ENCODE data around the gene LAMP5. TPM values are rescaled to one million over a fixed set of nuclear protein-coding genes. Genes with fewer than 3 reads are reported as not detected.

Gene LAMP5
- total RNA-seq, 6 donors from 2014 or later = 0.09 to 0.51 TPM; not detected in 4

GRCh38 chr20:9543214-9543613, 28.8 kb downstream of the LAMP5 start:
- H3K4me1 ChIP-seq = no peaks in the 10 kb centered on the region
- H3K4me3 ChIP-seq = no peak overlapping the region
- 51 to 55% methylated on average over 4 of the region's 4 CpGs for WGBS, 2 donors
- no peak overlapping the region for H3K27ac ChIP-seq
- H3K36me3 ChIP-seq = no peaks in the 10 kb centered on the region
- ATAC-seq (ENCODE audit: low FRiP score in 2 of 2) (no peak), DNase-seq (no peak)
- H3K9me3 ChIP-seq = no peaks in the 10 kb centered on the region
- no peaks in the 10 kb centered on the region for H3K27me3 ChIP-seq
- TF ChIP-seq POLR2A (IDR thresholded peaks at IDR 0.05) (no peak), CTCF (IDR thresholded peaks at IDR 0.05) (no peak), POLR2AphosphoS5 (IDR thresholded peaks at IDR 0.05) (no peak), EP300 (IDR thresholded peaks at IDR 0.05) (no peak)

DNA sequence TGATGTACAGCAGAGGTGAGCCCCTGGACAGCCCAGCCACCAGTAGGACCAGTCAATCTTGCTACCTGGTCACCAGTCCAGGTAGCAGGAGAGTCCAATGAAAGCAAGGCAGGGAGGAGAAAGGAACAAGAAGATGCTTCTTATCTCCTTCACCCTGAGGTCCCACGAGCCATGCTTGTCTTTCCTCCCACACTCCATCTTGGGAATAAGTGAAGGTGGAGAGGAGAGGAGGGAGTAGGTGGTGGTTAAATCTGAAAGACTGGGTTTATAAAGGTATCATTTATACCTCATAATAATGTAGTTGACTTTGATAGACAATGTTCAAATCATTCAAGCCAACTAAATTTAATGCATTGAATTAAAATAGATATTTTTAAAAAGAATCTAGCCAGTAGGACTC, 35.9 kb downstream of the LAMP5 start:
- Histone ChIP-seq H3K27me3 (no peaks in the 10 kb centered on the region), H3K27ac (no peak overlapping the region), H3K4me1 (no peaks in the 10 kb centered on the region), H3K4me3 (no peak overlapping the region), H3K9me3 (no peaks in the 10 kb centered on the region), H3K36me3 (no peaks in the 10 kb centered on the region)
- WGBS, 2 donors = 95 to 96% methylated on average over 1 of the region's 1 CpG
- DNase-seq (no peak), ATAC-seq (ENCODE audit: low FRiP score in 2 of 2) (no peak)
- TF ChIP-seq POLR2AphosphoS5 (IDR thresholded peaks at IDR 0.05) (no peak), EP300 (IDR thresholded peaks at IDR 0.05) (no peak), CTCF (IDR thresholded peaks at IDR 0.05) (no peak), POLR2A (IDR thresholded peaks at IDR 0.05) (no peak)

- TF ChIP-seq EP300 (IDR thresholded peaks at IDR 0.05) (no peak), POLR2AphosphoS5 (IDR thresholded peaks at IDR 0.05) (no peak), POLR2A (IDR thresholded peaks at IDR 0.05) (no peak), CTCF (IDR thresholded peaks at IDR 0.05) (no peak)
- no peak overlapping the region for H3K4me3 ChIP-seq
- WGBS, 2 donors = 75 to 92% methylated on average over 2 of the region's 2 CpGs
- H3K27ac ChIP-seq = no peak overlapping the region
- no peak for DNase-seq
- no peaks in the 10 kb centered on the region for H3K4me1 ChIP-seq
- no peaks in the 10 kb centered on the region for H3K27me3 ChIP-seq
- H3K36me3 ChIP-seq = no peaks in the 10 kb centered on the region
- no peaks in the 10 kb centered on the region for H3K9me3 ChIP-seq
- ATAC-seq (ENCODE audit: low FRiP score in 2 of 2) = no peak
Observed at GRCh38 chr20:9550871-9551270, 36.5 kb downstream of the LAMP5 start.

- TF ChIP-seq POLR2AphosphoS5 (IDR thresholded peaks at IDR 0.05) (no peak), CTCF (IDR thresholded peaks at IDR 0.05) (no peak), POLR2A (IDR thresholded peaks at IDR 0.05) (no peak), EP300 (IDR thresholded peaks at IDR 0.05) (no peak)
- no peaks in the 10 kb centered on the region for H3K27me3 ChIP-seq
- no peaks in the 10 kb centered on the region for H3K4me1 ChIP-seq
- no peak for DNase-seq
- no peak for ATAC-seq (ENCODE audit: low FRiP score in 2 of 2)
- no peak overlapping the region for H3K4me3 ChIP-seq
- H3K27ac ChIP-seq = no peak overlapping the region
- H3K9me3 ChIP-seq = no peaks in the 10 kb centered on the region
- 55 to 57% methylated on average over 4 of the region's 4 CpGs for WGBS, 2 donors
- H3K36me3 ChIP-seq = no peaks in the 10 kb centered on the region
Observed at GRCh38 chr20:9551808-9552550, 37.6 kb downstream of the LAMP5 start.

GRCh38 chr20:9555781-9556180, 41.4 kb downstream of the LAMP5 start:
- no peaks in the 10 kb centered on the region for H3K4me1 ChIP-seq
- no peaks in the 10 kb centered on the region for H3K9me3 ChIP-seq
- DNase-seq (no peak), ATAC-seq (ENCODE audit: low FRiP score in 2 of 2) (no peak)
- H3K27me3 ChIP-seq = no peaks in the 10 kb centered on the region
- H3K36me3 ChIP-seq = no peaks in the 10 kb centered on the region
- WGBS, 2 donors = 93 to 96% methylated on average over 1 to 2 of the region's 2 CpGs
- H3K4me3 ChIP-seq = no peak overlapping the region
- TF ChIP-seq EP300 (IDR thresholded peaks at IDR 0.05) = no peak
- TF ChIP-seq POLR2A (IDR thresholded peaks at IDR 0.05) = no peak
- TF ChIP-seq POLR2AphosphoS5 (IDR thresholded peaks at IDR 0.05) = no peak
- TF ChIP-seq CTCF (IDR thresholded peaks at IDR 0.05) = no peak
- H3K27ac ChIP-seq = no peak overlapping the region

All from upper lobe of left lung (tissue), 6 donors.